Lower leg skin (tissue), 3 donors: ENCODE data around the gene COL25A1.

Source experiments
- CTCF ChIP-seq, 3 donors: fragments of 450-650 bp; IDR thresholded peaks; one replicate each; pipeline ENCODE4 v1.5.1; 2016; ENCODE audit warnings: antibody characterized with exemption in 3 of 3, mild to moderate bottlenecking in 3 of 3, moderate library complexity in 2 of 3
- POLR2A ChIP-seq, 2 donors: fragments of 450-650 bp; IDR thresholded peaks; one replicate each; pipeline ENCODE4 v1.6.1; 2016 to 2017; ENCODE audit warnings: antibody characterized with exemption in 2 of 2, mild to moderate bottlenecking in 1 of 2, moderate library complexity in 1 of 2

GRCh38 chr4:108814326-108814725 lies 488.1 kb downstream of the COL25A1 start:
- no peak for TF ChIP-seq CTCF (IDR thresholded peaks at IDR 0.05)
- TF ChIP-seq POLR2A (IDR thresholded peaks at IDR 0.05) = no peak
